A549 treated with CpdA at 1 μM for 4 hours (cell line): ENCODE measurements around the gene RASL11B. TPM values are rescaled to one million over a fixed set of nuclear protein-coding genes. Genes with fewer than 3 reads are reported as not detected.

Experiments
- total RNA-seq: library from RNA; stranded (reverse); fragments of 200-300 nt; extraction: Qiagen RNA extraction; gene quantifications from 5 replicates; pipeline ENCODE4 v1.2.3, GENCODE V29; 2022; ENCODE audit warnings: low read depth

RASL11B gene
- total RNA-seq, result 0.08 to 0.15 TPM (median 0.14 TPM) in 3 of 5 replicates, not detected in the others

DNA sequence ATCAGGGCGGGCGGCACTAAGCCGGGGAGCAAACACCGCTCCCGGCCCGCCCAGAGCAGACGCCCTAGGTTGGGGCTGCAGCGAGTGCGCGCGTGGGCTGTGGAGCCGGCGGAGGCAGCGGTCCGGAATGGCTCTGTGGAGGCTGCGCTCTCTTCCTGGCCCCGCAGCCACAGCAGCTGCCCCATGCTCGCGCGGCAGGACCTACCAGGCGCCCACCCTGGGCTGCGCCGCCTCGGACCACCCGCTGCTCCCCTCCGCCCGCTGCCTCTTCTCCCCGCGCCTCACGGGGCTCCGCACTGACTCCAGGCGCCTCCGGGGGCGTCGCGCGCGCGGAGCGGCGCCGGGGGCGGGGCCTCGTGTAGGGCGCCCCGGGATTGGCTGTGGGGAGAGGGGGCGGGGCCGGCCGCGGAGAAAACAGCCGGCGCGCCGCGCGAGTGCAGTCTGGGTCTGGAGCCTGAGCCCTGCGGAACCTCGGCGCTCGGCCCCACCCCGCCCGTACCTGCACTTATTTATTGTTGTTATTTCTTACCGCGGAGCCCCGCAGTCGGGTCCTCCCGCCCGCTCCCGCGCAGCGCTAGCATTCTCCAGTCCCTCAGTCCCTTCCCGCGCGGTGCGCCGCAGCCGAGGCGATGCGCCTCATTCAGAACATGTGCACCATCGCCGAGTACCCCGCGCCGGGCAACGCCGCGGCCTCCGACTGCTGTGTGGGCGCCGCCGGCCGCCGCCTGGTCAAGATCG is at the start of gene RASL11B:
TSS of gene RASL11B (plus strand) at position 439 of the 738 bp plus-strand sequence. CDS start at position 630, 191 bp downstream.

Other genes starting within 250 kb of the RASL11B start
- 6.9 to 8.7 TPM (median 7.5 TPM) in 5 replicates for gene USP46, start 203.0 kb upstream of the RASL11B start, total RNA-seq
- gene ERVMER34-1, start 110.9 kb upstream of the RASL11B start, total RNA-seq, result 0.42 to 0.84 TPM (median 0.54 TPM) in 5 replicates